NB4 (cell line): ENCODE measurements around the gene ZMYM3.
"Not testable (repeated sequence)": the region's sequence is repeated elsewhere in the genome, so short reads cannot be mapped to it uniquely, and the experiment has no call there.

Experiments
- POLR2A ChIP-seq: IDR thresholded peaks from 2 replicates; pipeline ENCODE4 v1.6.1; 2011; ENCODE audit warnings: mild to moderate bottlenecking; ENCODE audit not compliant: insufficient read length; ENCODE audit errors: extremely low read depth
- TF ChIP-seq, protein P1 (sequence below): IDR thresholded peaks from one replicate; pipeline ENCODE4 v1.5.1; 2012; ENCODE audit warnings: low read depth, low read length
- TF ChIP-seq, protein P2 (sequence below): IDR thresholded peaks from 2 replicates; pipeline ENCODE4 v1.6.1; 2011; ENCODE audit warnings: low read depth, low read length

DNA sequence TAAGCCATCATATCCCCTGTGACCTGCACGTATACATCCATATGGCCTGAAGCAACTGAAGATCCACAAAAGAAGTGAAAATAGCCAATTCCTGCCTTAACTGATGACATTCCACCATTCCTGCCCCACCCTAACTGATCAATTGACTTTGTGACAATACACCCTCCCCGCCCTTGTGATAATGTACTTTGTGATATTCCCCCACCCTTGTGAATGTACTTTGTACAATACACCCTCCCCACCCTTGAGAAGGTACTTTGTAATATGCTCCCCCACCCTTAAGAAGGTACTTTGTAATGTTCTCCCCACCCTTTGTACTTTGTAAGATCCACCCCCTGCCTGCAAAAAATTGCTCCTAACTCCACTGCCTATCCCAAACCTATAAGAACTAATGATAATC is 18.4 kb upstream of the ZMYM3 start:
- TF ChIP-seq, protein P1, sequence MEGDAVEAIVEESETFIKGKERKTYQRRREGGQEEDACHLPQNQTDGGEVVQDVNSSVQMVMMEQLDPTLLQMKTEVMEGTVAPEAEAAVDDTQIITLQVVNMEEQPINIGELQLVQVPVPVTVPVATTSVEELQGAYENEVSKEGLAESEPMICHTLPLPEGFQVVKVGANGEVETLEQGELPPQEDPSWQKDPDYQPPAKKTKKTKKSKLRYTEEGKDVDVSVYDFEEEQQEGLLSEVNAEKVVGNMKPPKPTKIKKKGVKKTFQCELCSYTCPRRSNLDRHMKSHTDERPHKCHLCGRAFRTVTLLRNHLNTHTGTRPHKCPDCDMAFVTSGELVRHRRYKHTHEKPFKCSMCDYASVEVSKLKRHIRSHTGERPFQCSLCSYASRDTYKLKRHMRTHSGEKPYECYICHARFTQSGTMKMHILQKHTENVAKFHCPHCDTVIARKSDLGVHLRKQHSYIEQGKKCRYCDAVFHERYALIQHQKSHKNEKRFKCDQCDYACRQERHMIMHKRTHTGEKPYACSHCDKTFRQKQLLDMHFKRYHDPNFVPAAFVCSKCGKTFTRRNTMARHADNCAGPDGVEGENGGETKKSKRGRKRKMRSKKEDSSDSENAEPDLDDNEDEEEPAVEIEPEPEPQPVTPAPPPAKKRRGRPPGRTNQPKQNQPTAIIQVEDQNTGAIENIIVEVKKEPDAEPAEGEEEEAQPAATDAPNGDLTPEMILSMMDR = not testable (repeated sequence)
- not testable (repeated sequence) for TF ChIP-seq POLR2A
- TF ChIP-seq, protein P2, sequence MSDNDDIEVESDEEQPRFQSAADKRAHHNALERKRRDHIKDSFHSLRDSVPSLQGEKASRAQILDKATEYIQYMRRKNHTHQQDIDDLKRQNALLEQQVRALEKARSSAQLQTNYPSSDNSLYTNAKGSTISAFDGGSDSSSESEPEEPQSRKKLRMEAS = not testable (repeated sequence)
